Activated CD4-positive, CD25-positive, alpha-beta regulatory T cell (primary cell): ENCODE data around the gene PIK3C2G.

Experiments used
- DNase-seq, 4 experiments: peaks; one replicate each; lab custom pipeline; 2025; lab: John Stamatoyannopoulos, UW

The PIK3C2G gene

DNA sequence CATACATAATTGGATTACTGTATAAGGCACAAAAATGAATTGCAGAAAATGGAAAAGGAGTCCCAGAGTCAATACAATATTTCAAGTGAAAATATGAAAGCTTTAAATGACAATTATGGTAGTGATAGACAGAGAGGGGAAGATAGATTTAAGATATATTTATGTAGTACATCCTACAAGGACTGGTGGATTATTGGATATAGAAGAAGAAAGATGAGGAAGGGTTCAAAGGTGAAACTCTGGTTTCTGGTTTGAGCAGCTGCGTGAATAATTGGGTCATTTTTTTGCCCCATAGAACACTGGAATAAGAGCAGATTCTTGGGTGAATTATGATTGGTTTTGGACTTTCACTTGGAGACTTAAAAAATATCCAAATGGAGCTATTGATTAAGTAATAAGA is 19.4 kb downstream of the PIK3C2G start:
- DNase-seq: no peak

DNA sequence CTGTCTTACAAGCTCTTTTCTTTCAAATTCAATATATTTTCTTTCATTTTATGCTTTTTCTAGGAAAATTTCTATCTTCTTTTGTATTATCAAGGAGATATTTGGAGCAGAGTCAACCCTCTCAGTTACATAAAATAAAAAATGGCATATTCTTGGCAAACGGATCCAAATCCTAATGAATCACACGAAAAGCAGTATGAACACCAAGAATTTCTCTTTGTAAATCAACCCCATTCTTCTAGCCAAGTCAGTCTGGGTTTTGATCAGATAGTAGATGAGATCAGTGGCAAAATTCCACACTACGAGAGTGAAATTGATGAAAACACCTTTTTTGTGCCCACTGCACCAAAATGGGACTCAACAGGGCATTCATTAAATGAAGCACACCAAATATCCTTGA is 20.6 kb downstream of the PIK3C2G start:
- DNase-seq: no peak

DNA sequence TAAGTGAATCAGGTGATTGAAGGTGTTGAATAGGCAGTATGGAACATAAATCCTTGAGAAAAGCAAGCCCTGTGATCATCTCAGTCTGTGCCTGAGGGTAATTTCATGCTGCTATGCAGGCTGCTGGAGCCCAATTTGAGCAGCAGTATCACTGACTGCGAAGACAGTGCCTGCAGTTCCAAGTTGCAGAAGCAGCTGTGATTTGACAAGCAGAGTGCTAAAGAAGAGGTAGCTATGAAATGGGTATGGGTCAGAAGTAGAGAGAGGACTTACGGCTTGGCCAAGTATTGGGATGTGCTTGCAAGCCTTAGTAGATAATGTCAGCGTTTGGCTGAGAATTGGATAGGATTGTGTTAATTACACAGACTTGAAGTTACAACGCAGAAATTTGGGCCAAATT is 22.5 kb downstream of the PIK3C2G start:
- DNase-seq: no peak

DNA sequence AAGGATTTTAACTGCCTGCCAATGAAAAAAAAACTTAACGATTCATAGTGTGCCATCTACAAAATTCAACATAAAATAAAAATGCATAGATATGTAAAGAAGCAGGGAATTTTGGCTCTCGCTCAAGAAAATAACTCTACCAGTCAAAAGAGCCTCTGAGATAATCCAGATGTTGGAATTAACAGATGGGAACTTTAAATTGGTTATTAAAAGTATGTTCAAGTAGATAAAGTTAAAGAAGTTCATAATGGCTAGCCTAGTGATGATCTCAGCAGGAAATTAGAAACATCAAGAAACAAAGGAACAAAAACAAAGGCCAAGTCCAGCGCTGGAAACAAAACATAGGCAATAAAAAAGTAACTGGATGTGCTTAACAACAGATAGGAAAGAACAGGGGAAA is 23.1 kb downstream of the PIK3C2G start:
- DNase-seq: no peak

DNA sequence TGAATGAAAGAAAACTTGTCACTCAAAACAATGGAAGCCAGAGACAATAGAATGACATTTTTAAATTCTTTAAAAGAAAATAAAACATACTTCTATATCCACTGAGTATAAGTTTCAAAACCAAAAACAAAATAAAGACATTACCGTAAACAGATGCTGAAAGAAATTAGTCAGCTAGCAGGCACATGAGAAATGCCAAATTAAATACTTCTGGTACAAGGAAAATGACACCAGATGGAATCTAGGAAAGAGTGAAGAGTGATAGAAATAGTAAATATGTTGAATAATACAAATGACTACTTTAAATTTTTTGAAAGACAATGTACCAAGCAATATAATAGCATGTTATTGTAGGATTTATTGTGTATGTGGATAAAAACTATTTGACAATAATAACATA is 23.8 kb downstream of the PIK3C2G start:
- no peak for DNase-seq

DNA sequence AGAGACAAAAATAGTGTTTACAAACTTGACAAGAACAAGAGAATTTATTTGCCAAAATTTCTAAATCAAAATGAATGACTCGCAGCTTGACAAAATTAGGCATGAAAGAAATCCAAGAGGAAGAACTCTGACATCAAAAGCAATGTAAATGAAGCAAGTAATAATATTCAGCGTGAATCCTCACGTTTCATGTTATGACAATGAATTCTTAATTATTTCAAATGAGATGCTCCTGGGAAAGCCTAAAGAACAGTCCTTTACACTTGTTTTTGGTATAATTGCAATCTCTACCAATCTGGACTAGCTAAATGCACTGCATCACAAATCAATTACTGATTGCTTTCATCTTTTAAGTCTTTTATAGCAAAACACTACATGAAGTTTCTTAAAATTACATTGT is 29.1 kb downstream of the PIK3C2G start:
- no peak for DNase-seq

DNA sequence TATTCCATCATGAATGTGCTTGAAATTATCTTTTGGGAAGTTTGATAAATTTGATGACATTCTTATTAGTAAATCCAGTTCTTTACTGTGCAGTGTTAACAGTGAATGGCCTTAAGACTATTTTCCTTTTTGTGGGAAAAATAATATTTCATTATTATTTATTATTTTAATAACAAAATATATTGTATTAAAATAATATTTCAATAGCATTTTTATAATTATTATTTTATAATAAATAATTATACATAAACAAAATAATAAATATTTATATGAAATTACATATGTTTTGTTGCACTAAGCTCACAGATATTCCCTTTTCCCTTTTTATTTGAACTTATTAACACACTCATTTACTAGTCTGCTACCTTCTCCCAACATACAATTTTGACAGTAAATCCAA is 33.6 kb downstream of the PIK3C2G start:
- no peak for DNase-seq

DNA sequence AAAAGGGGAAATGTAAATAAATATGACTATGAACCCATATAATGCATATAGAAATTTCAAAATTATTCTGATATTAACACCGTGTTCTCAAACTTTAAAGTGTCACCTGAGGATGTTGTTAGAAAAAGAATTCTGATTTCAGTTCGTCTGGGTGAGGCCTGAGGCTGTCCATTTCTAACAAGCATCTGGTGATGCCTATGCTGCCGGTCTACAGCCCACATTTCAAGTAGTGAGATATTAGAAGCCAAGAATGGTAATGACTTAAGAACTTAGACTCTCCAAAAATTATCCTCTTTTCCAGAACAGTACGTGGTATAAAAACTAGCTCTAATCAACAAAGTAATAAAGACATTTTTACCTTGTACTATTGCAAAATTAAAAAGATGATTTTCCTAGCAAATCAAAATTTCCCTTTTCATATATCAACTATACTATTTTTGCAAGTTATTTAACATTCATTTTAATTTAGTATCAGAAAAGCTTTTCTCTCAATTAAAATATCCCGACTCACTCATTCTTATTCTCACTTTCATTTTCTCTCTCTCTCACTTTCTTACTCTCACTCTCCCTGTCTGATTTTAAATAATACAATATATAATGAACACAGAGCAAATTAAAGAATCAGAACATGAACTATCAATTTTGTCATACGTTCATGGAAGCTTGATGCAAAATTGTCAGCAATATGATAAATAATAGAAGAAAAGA is 35.0 kb downstream of the PIK3C2G start:
- DNase-seq: no peak

DNA sequence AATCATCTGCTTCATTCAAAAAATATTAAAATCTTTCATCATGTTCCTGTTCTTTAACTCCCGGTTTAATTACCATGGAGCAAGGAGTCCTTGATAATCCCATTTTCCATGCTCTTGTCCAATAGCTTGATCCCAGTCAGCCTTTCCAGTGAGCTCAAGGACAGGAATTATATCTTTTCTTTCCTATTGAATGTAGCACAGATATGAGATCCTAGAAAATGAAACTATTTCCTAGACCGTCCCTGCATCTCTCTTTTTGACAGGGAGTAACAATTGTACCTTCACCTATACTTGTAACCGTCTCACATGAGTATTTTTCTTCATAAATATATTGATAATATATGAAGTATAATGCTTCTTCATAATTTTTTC is 35.6 kb downstream of the PIK3C2G start:
- DNase-seq: no peak

DNA sequence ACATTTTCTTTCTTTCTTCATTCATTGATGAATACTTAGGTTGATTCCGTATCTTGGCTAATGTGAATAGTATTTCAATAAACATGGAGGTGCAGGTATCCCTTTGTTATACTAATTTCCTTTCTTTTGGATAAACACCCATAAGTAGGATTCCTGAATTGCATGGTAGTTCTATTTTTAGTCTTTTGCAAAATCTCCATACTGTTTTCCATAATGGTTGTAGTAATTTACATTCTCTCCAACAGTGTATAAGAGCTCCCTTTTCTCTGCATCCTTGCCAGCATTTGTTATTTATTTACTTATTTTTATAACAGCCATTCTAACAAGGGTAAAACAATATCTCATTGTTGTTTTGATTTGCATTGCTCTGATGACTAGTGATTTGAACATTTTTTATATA is 36.6 kb downstream of the PIK3C2G start:
- no peak for DNase-seq

DNA sequence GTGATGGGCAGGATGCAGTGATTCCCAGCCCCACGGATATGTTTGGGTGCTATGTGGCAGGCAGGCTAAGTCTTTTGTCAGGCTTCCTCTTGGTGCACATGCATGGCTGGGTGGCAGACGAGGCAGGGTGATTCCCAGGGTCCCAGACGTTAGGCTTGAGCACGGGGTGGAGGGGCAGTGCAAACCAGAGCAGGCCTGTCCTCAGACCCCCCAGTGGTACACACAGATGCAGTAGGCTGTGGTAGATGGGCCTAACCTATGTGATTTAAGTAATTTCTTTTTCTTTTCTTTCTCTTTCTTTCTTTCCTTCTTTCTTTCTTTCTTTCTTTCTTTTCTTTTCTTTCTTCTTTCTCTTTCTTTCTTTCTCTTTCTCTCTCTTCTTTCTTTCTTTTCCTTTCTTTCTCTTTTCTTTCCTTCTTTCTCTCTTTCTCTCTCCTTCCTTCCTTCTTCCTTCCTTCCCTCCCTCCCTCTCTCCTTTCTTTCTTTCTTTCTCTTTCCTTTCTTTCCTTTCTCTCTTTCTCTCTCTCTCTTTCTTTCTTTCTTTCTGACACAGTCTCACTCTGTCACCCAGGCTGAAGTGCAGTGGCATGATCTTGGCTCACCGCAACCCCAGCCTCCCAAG is 41.6 kb downstream of the PIK3C2G start:
- no peak for DNase-seq

DNA sequence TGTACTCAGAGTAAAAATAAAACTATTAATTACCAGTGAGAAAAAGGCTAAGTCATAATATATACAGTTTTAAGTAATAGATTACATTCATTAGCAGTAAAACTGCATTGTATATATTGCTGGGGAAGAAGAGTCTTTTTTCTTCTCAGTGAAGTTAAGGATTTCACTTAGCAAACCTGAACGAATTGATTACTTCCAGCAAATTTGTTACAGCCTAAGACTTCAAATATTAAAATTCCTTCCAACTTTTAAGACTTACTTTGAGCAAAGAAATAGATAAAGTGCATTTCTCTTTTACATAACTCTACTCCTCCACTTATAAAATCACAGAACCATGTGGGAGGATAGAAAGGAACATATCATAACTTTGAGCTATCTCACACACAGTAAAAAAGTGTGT is 43.3 kb downstream of the PIK3C2G start:
- no peak for DNase-seq

DNA sequence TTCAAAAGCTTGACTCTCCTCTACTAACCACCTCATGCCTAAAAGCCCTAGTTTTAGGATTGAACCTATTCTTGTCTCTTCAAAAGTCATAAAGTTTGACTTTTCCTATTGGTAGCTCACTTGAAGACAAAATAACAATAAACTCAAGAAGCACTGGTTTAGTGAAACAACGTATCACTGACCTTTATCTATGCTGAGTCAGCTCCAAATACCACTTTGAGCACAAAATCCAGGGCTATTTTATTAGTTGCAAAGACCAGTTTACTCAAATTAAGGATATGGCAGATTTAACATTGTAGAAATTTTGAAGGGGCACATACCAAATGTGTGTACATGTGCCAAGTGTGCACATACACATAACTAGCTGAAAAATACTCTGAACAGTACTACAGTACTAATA is 45.0 kb downstream of the PIK3C2G start:
- no peak for DNase-seq

DNA sequence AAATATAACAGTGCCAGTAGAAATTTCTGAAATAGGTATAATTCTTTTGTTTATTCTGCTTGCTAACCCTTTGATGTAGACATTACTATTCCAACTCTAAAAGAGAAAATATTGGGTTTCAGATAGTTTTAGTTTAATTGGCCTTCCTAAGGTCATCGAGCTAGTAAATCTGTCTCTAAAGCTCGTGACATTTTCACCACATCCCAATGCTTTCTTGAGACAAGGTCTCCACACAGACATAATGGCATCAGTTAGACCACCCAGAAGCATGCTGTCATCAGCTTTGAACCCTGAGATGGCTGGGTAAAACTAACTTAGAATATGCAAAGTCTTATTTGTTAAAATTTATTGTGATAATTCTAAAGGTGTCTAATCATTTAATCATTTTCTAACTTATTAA is 52.0 kb downstream of the PIK3C2G start:
- no peak for DNase-seq

DNA sequence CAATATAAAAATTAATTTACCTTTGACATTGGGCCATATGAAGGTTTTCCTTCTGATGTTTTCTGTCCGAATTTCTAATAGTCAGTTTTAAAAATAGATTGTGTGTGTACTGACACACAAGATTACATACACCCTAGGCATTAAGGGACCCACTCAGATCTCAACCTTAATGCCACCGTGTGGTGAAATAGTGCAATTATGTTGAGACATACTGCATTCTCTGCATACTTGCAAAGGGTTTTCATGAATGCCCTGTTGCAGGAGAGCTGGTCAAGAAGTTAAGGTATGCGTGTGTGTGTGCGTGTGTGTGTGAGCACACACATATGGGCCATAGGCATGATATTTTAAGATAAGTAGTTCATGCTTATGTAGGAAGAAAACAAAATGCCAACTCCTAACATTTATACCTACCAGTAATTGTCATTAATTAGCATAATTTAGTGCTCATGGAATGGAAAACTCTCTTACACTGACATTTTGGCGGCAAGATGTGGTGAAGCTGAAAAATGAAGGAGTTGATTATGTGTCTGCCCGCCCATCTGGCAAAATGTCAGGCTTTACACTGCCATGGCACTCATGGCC is 58.8 kb downstream of the PIK3C2G start:
- no peak for DNase-seq

DNA sequence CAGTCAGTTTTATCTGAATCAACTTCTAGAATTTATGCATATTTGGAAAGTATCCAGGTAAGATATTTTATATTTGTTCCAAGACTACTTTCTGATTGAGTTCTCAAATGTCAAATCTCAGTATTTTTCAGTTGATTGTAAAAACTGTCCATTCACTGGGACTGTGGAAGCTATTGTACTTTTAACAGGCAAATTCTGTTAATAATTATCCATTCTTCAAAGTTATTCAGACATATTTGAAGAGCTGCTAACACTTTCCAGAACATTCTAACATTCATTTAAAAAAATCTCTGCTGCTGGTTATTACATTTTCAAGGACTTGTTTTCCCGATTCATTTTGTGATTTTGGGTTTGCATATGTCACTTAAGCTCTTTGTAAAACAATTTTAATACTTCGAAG is 59.7 kb downstream of the PIK3C2G start:
- no peak for DNase-seq

DNA sequence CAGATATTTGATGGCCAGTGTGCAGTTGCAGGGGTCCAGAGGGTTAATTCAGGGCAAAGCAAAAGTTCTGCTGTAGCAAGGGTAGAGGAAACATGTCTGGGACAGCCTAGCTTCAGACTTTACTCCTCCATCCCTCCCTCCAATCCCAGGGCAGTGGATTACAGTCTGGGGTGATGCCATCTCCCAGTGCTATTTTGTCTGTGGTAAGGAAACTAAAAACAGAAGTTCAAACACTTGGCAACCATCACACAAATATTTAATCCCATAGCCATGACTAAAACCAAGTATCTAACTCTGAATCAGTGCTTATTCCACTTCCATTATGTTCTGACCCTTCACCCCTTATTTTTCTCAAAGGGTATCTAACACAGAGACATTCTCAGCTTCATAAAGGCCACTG is 61.8 kb downstream of the PIK3C2G start:
- DNase-seq: no peak

DNA sequence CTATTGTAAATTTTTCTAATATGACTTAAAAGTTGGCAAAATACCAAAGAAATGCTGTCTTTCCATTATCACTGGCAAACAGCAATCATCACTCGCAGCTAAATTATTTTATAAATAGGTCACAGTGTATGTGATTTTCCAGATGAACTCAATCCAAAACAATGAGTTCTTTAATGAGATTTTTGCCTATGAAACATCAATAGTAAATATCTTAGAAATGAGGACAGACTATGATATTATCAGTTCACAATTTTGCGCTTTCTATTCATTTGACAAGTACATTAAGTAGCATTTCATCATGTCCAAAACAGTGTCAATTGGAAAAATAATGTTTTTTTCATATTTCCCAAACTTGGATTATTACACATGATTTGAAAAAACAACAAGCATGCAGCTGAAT is 65.7 kb downstream of the PIK3C2G start:
- DNase-seq: no peak

DNA sequence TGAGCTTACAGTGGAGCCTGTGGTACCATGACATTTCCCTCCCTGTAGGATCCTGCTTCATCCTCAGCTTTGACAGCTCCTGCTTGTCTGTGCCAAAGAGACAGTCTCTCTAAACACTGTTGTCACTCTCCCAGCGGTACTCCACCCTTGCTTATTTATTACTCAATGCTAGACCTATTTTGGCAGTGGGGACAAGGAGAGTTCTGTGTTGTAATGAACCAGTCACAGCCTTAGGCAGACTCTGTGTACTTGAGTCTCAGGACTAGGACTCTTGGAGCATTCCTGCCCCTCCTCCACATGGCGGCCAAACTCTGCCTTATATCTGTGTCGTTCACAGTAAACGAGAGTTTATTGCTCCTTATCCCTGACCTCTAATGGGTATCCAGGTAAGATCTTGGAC is 70.9 kb downstream of the PIK3C2G start:
- no peak for DNase-seq

DNA sequence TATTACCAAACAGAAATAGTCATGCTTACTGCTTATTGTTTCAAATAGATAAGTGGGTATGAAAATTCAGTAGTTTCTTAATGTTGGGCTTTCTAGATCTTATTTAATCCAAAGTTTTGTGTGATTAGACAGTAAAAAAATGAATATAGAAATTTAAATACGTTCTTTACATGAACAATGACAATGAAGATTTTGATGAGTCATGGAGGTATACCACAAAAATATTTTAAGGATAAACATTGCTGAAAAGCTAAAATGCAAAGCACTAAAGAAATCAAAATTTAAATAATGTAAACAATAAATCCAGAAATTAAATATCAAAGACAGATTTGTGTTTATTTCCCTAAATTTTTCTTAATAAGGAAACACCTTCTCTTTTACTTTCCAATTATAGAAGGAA is 78.3 kb downstream of the PIK3C2G start:
- DNase-seq: no peak

DNA sequence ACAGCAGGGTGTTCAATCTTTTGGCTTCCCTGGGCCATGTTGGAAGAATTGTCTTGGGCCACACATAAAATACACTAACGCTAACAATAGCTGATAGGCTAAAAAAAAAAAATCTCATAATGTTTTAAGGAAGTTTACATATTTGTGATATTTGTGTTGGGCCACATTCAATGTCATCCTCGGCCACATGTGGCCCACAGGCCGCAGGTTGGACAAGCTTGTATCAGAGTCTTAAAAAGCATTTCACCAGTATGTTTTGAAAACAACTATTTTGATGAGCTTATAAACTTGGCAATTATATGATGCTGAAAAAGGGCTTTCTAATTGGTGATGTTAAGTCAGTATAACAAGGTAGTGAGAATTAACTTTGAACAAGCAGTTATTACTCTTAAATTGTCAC is 78.9 kb downstream of the PIK3C2G start:
- no peak for DNase-seq

DNA sequence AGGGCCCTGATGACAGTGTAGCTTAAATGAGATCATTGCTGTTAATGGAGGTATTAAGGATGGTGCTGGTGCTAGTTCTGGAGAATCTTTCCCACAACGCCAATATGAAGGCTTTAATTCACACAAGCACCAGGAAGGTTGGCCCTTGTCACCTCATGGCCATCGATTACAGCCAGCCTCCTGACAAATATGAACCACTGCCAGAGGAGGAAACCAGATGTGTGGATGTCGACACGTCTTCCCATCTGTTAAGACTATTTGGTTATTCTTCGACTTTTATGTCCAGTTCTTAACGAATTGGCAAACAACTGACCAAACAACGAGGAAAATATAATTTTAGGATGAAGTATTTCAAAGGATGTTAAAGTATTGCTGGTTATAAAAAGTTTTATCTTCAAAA is 79.5 kb downstream of the PIK3C2G start:
- DNase-seq: no peak

DNA sequence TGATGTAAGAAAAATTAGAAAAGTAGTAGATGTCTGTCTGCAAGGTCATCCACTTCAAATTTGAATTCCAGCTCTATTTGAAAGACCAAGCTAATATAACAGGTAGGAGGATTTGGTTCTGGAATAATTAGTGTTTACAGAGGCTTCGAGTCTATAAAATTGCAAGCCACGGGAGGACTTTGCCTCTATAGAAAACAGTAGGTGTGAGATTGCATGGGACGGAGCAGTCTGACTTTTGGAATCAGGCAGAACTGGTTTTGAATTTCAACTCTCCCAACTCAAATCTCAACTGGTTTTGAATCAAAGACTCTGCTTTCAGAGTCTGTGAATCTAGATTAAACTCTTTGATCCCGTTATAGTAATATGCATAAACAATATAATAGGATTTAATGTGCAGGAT is 82.4 kb downstream of the PIK3C2G start:
- no peak for DNase-seq
